K562 (cell line): ENCODE results near the gene NMB. TPM values are rescaled to one million over a fixed set of nuclear protein-coding genes. Genes with fewer than 3 reads are reported as not detected.

ENCODE experiments used
- ARNT ChIP-seq, 2 experiments: fragments of 450-650 bp; IDR thresholded peaks; 2 replicates each; pipeline ENCODE4 v1.6.1; 2016; ENCODE audit warnings: mild to moderate bottlenecking in 1 of 2
- BCLAF1 ChIP-seq, 2 experiments: fragments of 450-650 bp in 1 of 2; IDR thresholded peaks; 2 replicates each; pipeline ENCODE4 v1.6.1; 2011 to 2017; ENCODE audit warnings: low read depth in 2 of 2, antibody characterized with exemption in 1 of 2, borderline replicate concordance in 1 of 2, low read length in 1 of 2, mild to moderate bottlenecking in 1 of 2, mixed read lengths in 1 of 2; ENCODE audit not compliant: control insufficient read depth in 1 of 2
- DACH1 ChIP-seq: fragments of 450-650 bp; IDR thresholded peaks from 2 replicates; pipeline ENCODE4 v1.6.1; 2018; ENCODE audit not compliant: partially characterized antibody
- GTF3C2 ChIP-seq: IDR thresholded peaks from 3 replicates; pipeline ENCODE4 v1.6.1; 2011; ENCODE audit warnings: borderline replicate concordance, mild to moderate bottlenecking, moderate library complexity; ENCODE audit not compliant: insufficient read length; ENCODE audit errors: extremely low read depth
- HSF4 ChIP-seq: fragments of 250-450 bp; sonication (Bioruptor Pico); IDR thresholded peaks from 2 replicates; pipeline ENCODE4 v2.1.2; 2022; ENCODE audit warnings: mild to moderate bottlenecking, moderate library complexity, borderline replicate concordance
- PHF21A ChIP-seq: fragments of 450-650 bp; IDR thresholded peaks from 2 replicates; pipeline ENCODE4 v1.6.1; 2017; ENCODE audit warnings: low read depth, borderline replicate concordance
- REST ChIP-seq, 2 experiments: fragments of 450-650 bp; formaldehyde crosslinking in 1 of 2; IDR thresholded peaks; 2 replicates each; pipeline versions ENCODE4 v1.4.0 to v1.6.1; 2014 to 2020; ENCODE audit warnings: mild to moderate bottlenecking in 2 of 2, borderline replicate concordance in 1 of 2, low read depth in 1 of 2
- USF2 ChIP-seq: sonication (generic); formaldehyde crosslinking; IDR thresholded peaks from 2 replicates; pipeline ENCODE4 v1.5.0; 2020; ENCODE audit warnings: missing genetic modification reagents
- polyA plus RNA-seq, 8 experiments: library from polyadenylated mRNA; depleted of rRNA in 4 of 8; stranded (reverse) in 5 of 8; unstranded in 3 of 8; fragments of >200 nt; fragmentation: Nextera tagmentation in 2 of 8; fragmentation: Illumina TruSeq in 1 of 8; extraction: Ambion mirVana in 2 of 8; extraction: Trizol in 1 of 8; gene quantifications; 2 replicates each; pipeline versions ENCODE4 v1.2.1 to v1.2.3, GENCODE V29; 2011 to 2014; ENCODE audit warnings: inconsistent platforms in 1 of 8, missing spikeins in 1 of 8
- total RNA-seq, 7 experiments: library from RNA; depleted of rRNA in 6 of 7; stranded (reverse); fragments of >200 nt in 6 of 7; fragmentation: Illumina TruSeq in 2 of 7; extraction: Trizol in 2 of 7; gene quantifications; 2 replicates each; pipeline versions ENCODE4 v1.2.1 to v1.2.3, GENCODE V29; 2011 to 2021; ENCODE audit warnings: low replicate concordance in 1 of 7

NMB gene
- total and polyA plus RNA-seq, 9 of the 15 experiments (the other 6 are each of a cell fraction or from before 2014, with no cell fraction given), result 0.06 to 0.16 (median 0.09) TPM; not detected in 5

GRCh38 chr15:84633311-84634227, 24.4 kb downstream of the NMB start (continued):
- TF ChIP-seq BCLAF1 (IDR thresholded peaks at IDR 0.05; ENCODE audit: borderline replicate concordance in 1 of 2, control insufficient read depth in 1 of 2, low read depth in 2 of 2, low read length in 1 of 2) (no peak), PHF21A (no peak), ARNT (IDR thresholded peaks at IDR 0.05) (no peak), DACH1 (peak; percentile 54), REST (IDR thresholded peaks at IDR 0.05; ENCODE audit: borderline replicate concordance) (no peak), REST (CRISPR knock-in tag; IDR thresholded peaks at IDR 0.05; ENCODE audit: low read depth) (no peak), GTF3C2 (no peak), USF2 (CRISPR knock-in tag) (no peak), HSF4 (CRISPR knock-in tag) (no peak)
